ENCODE data around the gene ROR1.

- TF ChIP-seq CTCF (IDR thresholded peaks at IDR 0.05) (no peak), POLR2A (IDR thresholded peaks at IDR 0.05) (no peak)
These were observed 276.2 kb downstream of the ROR1 start for GRCh38 chr1:64049900-64050540.

Data from thyroid gland (tissue), 4 donors.